MM.1S (cell line): Measurements from ENCODE around the gene CMTM2.

Source experiments
- DNase-seq: peaks from one replicate; pipeline ENCODE4 v3.0.0-alpha.2; 2015
- H2AFZ ChIP-seq: fragments of 300-600 bp; sonication (generic); 2 replicates; pipeline ENCODE4 v1.6.0; 2016; ENCODE audit warnings: antibody characterized with exemption, low read length
- H3F3A ChIP-seq: fragments of 300-600 bp; sonication (generic); 2 replicates; pipeline ENCODE4 v1.6.1; 2016; ENCODE audit warnings: mild to moderate bottlenecking, antibody characterized with exemption, low read length, moderate library complexity, mixed read lengths; ENCODE audit not compliant: insufficient read depth
- H3K27ac ChIP-seq: fragments of 300-600 bp; sonication (generic); 2 replicates; pipeline ENCODE4 v1.5.1; 2016; ENCODE audit warnings: mild to moderate bottlenecking, low read length
- H3K27me3 ChIP-seq: fragments of 300-600 bp; sonication (generic); replicated peaks from 2 replicates; pipeline ENCODE4 v1.6.0; 2016; ENCODE audit warnings: low read length; ENCODE audit not compliant: insufficient read depth
- H3K36me3 ChIP-seq: fragments of 300-600 bp; sonication (generic); replicated peaks from 2 replicates; pipeline ENCODE4 v1.6.1; 2016; ENCODE audit warnings: mild to moderate bottlenecking, low read length, mixed read lengths; ENCODE audit not compliant: insufficient read depth
- H3K4me1 ChIP-seq: fragments of 300-600 bp; sonication (generic); 2 replicates; pipeline ENCODE4 v1.6.1; 2016; ENCODE audit warnings: low read length, mixed read lengths
- H3K4me2 ChIP-seq: fragments of 300-600 bp; sonication (generic); 2 replicates; pipeline ENCODE4 v1.6.0; 2016; ENCODE audit warnings: low read depth, low read length
- H3K4me3 ChIP-seq: fragments of 300-600 bp; sonication (generic); 2 replicates; pipeline ENCODE4 v1.5.1; 2016; ENCODE audit warnings: low read length, mixed read lengths
- H3K79me2 ChIP-seq: fragments of 300-600 bp; sonication (generic); 2 replicates; pipeline ENCODE4 v1.6.1; 2016; ENCODE audit warnings: mixed run types, low read length, mixed read lengths
- H3K9ac ChIP-seq: fragments of 300-600 bp; sonication (generic); 2 replicates; pipeline ENCODE4 v1.6.1; 2016; ENCODE audit warnings: low read length, mixed read lengths
- H3K9me2 ChIP-seq: fragments of 300-600 bp; sonication (generic); replicated peaks from 2 replicates; pipeline ENCODE4 v1.6.1; 2016; ENCODE audit warnings: mild to moderate bottlenecking, low read length, mixed read lengths; ENCODE audit not compliant: insufficient read depth
- H3K9me3 ChIP-seq: fragments of 300-600 bp; sonication (generic); replicated peaks from 2 replicates; pipeline ENCODE4 v1.6.1; 2016; ENCODE audit warnings: mild to moderate bottlenecking, low read length, mixed read lengths; ENCODE audit not compliant: insufficient read depth
- H4K20me1 ChIP-seq: fragments of 300-600 bp; sonication (generic); 2 replicates; pipeline ENCODE4 v1.6.1; 2016; ENCODE audit warnings: mild to moderate bottlenecking, low read length, moderate library complexity, mixed read lengths; ENCODE audit not compliant: insufficient read depth
- CTCF ChIP-seq: fragments of 300-600 bp; sonication (generic); IDR thresholded peaks from 2 replicates; pipeline ENCODE4 v1.5.1; 2016; ENCODE audit warnings: antibody characterized with exemption, low read length, mixed read lengths
- EZH2 ChIP-seq: fragments of 300-600 bp; sonication (generic); optimal IDR thresholded peaks from 2 replicates; pipeline ENCODE3; 2017; ENCODE audit warnings: low read depth, mild to moderate bottlenecking, antibody characterized with exemption, low read length, mixed read lengths
- EZH2phosphoT487 ChIP-seq: fragments of 300-600 bp; sonication (generic); IDR thresholded peaks from 2 replicates; pipeline ENCODE4 v1.6.1; 2018; ENCODE audit warnings: antibody characterized with exemption, low read length

CMTM2 gene

DNA sequence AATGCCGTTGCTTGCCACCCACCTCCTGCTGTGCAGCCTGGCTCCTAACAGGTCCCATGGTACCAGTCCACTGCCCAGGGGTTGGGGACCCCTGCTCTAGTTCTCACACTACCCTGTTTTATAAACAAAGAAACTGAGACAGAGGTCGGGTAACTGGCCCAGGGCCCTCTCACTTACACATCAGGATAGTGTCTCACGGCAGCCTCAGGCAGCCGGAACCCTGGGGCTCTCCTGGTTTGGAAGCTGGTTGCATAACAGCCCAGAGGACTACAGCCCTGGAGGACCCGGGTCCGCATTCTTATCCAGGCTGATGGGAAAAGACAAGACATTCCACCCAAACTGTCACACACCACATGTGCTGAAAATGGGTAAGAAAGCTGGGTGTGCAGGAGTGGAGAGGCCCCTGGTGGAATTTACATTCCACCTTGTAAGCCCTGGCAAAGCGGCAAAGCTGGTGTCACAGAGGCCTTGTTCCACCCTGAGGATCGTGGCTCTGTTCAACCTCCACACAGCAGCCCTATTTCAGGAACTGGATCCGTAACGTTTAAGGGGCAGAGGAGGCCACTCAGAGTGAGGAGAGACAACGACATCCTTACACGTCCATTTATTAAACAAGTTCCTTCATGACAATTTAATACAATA, 35.0 kb downstream of the CMTM2 start:
- no peaks in the 10 kb centered on the region for H3K4me1 ChIP-seq
- H3K9me3 ChIP-seq, result no peaks in the 10 kb centered on the region
- no peaks in the 10 kb centered on the region for H3F3A ChIP-seq
- no peaks in the 10 kb centered on the region for H4K20me1 ChIP-seq
- H3K4me2 ChIP-seq, result no peak overlapping the region
- no peaks in the 10 kb centered on the region for H3K27me3 ChIP-seq
- no peaks in the 10 kb centered on the region for H3K9me2 ChIP-seq
- H2AFZ ChIP-seq, result no peak overlapping the region
- no peaks in the 10 kb centered on the region for H3K36me3 ChIP-seq
- TF ChIP-seq EZH2 (no peak), CTCF (no peak), EZH2phosphoT487 (no peak)
- H3K27ac ChIP-seq, result no peak overlapping the region
- no peak for DNase-seq
- H3K4me3 ChIP-seq, result no peak overlapping the region
- no peak overlapping the region for H3K9ac ChIP-seq
- no peaks in the 10 kb centered on the region for H3K79me2 ChIP-seq

DNA sequence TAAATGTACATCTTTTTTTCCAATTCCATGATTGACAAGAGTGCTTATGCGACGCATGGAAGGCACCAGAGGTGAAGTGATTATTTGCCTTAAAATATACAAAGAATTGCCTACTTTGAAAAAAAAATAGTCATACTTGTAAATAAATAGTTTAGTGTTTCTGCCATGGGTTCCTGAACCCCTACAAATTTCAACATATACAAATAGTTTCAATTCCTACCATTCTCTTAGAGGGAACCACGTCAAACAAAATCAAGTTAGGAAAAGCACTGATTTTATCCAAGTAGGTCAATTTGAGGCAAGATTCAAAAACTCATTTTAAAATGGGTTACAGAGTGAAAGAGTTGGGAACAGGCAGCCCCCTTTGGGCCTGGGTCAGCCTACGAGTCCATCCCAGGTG, 36.9 kb downstream of the CMTM2 start:
- H3K4me3 ChIP-seq, result no peak overlapping the region
- H3K27ac ChIP-seq, result no peak overlapping the region
- H3K4me2 ChIP-seq, result no peak overlapping the region
- no peak for TF ChIP-seq EZH2
- TF ChIP-seq CTCF, result no peak
- TF ChIP-seq EZH2phosphoT487, result no peak
- H3K4me1 ChIP-seq, result no peaks in the 10 kb centered on the region
- H3K9me2 ChIP-seq, result no peaks in the 10 kb centered on the region
- H4K20me1 ChIP-seq, result no peaks in the 10 kb centered on the region
- H2AFZ ChIP-seq, result no peak overlapping the region
- DNase-seq, result no peak
- no peaks in the 10 kb centered on the region for H3K9me3 ChIP-seq
- no peaks in the 10 kb centered on the region for H3F3A ChIP-seq
- H3K36me3 ChIP-seq, result no peaks in the 10 kb centered on the region
- H3K9ac ChIP-seq, result no peak overlapping the region
- no peaks in the 10 kb centered on the region for H3K27me3 ChIP-seq
- H3K79me2 ChIP-seq, result no peaks in the 10 kb centered on the region

- no peaks in the 10 kb centered on the region for H3F3A ChIP-seq
- H3K4me2 ChIP-seq, result no peak overlapping the region
- H3K4me3 ChIP-seq, result no peak overlapping the region
- no peaks in the 10 kb centered on the region for H3K4me1 ChIP-seq
- no peaks in the 10 kb centered on the region for H3K36me3 ChIP-seq
- TF ChIP-seq EZH2phosphoT487 (no peak), CTCF (no peak), EZH2 (no peak)
- no peaks in the 10 kb centered on the region for H3K27me3 ChIP-seq
- H4K20me1 ChIP-seq, result no peaks in the 10 kb centered on the region
- H2AFZ ChIP-seq, result no peak overlapping the region
- no peak for DNase-seq
- H3K9ac ChIP-seq, result no peak overlapping the region
- H3K79me2 ChIP-seq, result no peaks in the 10 kb centered on the region
- H3K27ac ChIP-seq, result no peak overlapping the region
- H3K9me3 ChIP-seq, result no peaks in the 10 kb centered on the region
- no peaks in the 10 kb centered on the region for H3K9me2 ChIP-seq
Measured at GRCh38 chr16:66616592-66616991, 37.3 kb downstream of the CMTM2 start.
